ENCODE measurements around the gene TRABD2B.

TRABD2B gene

GRCh38 chr1:47823040-47823808, 174.0 kb downstream of the TRABD2B start:
- no peak for DNase-seq (ENCODE audit: low spot score)
- no peak for TF ChIP-seq CTCF (IDR thresholded peaks at IDR 0.05; ENCODE audit: extremely low read depth, missing control alignments)

DNA sequence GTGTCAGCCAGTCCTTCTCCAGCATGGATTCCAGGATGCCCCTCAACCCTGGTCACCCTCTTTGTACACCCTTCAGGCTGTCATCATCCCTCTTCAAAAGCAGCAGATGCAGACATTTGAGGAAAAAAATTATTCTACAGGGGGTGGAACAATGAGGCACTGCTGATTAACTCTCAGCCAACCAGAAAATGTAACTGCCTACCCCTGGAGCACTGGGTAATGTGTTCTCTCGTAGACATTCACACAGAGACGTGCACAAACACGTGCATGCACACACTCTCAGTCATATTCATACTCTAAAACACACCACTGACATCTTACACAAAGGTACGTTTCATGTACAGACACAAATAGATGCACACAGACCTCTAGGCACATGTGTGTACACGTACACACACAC, 175.4 kb downstream of the TRABD2B start:
- no peak for DNase-seq (ENCODE audit: low spot score)
- TF ChIP-seq CTCF (IDR thresholded peaks at IDR 0.05; ENCODE audit: extremely low read depth, missing control alignments), result no peak

DNA sequence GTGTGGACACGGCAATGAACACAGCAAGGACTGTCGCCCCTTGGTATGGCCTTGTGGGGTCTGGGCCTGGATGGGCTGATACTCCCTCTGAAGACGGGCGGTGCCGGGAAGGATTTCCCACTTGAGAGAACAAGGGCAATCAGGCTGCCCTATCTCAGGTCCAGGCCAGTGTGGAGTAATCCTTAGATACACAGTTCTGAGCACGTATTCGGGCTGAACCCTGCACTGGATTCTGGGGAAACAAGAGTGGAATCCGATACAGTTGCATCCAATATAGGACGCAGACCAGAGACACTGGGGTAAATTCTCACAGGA, 177.7 kb downstream of the TRABD2B start:
- DNase-seq (ENCODE audit: low spot score), result no peak
- no peak for TF ChIP-seq CTCF (IDR thresholded peaks at IDR 0.05; ENCODE audit: extremely low read depth, missing control alignments)

- no peak for TF ChIP-seq CTCF (IDR thresholded peaks at IDR 0.05; ENCODE audit: extremely low read depth, missing control alignments)
- DNase-seq (ENCODE audit: low spot score), result no peak
Observed at GRCh38 chr1:47818682-47819573, 178.3 kb downstream of the TRABD2B start.

DNA sequence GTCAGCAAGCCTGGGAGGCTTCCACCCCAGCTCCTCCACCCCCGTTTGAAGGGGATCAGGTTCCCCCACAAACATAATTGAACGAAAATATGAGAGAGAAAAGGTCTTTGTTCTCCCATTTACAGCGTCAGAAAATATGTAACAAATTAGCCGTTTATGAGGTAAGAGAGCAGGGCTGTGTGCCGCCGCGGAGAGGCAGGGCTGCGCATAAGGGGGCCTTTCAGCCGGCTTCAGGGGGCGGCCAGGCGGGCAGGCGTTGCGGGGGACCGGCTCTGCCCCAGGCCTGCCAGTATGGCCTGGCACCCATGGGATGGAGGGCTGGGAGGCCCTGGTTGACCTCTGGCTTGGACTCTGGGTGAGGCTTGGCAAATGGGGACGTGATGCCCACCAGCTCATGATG, 179.3 kb downstream of the TRABD2B start:
- TF ChIP-seq CTCF (IDR thresholded peaks at IDR 0.05; ENCODE audit: extremely low read depth, missing control alignments), result no peak
- no peak for DNase-seq (ENCODE audit: low spot score)

GRCh38 chr1:47816325-47817071, 180.7 kb downstream of the TRABD2B start:
- TF ChIP-seq CTCF (IDR thresholded peaks at IDR 0.05; ENCODE audit: extremely low read depth, missing control alignments), result no peak
- DNase-seq (ENCODE audit: low spot score), result no peak

All from GM20000 (cell line).